ENCODE results near the gene HAT1.
A peak's percentile ranks its signal among the peaks of the same experiment; 100 is the strongest.
"Not testable (repeated sequence)": the region's sequence is repeated elsewhere in the genome, so short reads cannot be mapped to it uniquely, and the experiment has no call there.

The HAT1 gene

GRCh38 chr2:171972329-171972982, 50.2 kb downstream of the HAT1 start:
- no peak for DNase-seq (ENCODE audit: low spot score)

- DNase-seq (ENCODE audit: low spot score) = no peak
These were observed 56.8 kb downstream of the HAT1 start for GRCh38 chr2:171979103-171979502.

GRCh38 chr2:171983924-171984323, 61.7 kb downstream of the HAT1 start:
- DNase-seq (ENCODE audit: low spot score) = not testable (repeated sequence)

GRCh38 chr2:171985076-171985475, 62.8 kb downstream of the HAT1 start:
- no peak for DNase-seq (ENCODE audit: low spot score)

- no peak for DNase-seq (ENCODE audit: low spot score)
These were observed 64.5 kb downstream of the HAT1 start for GRCh38 chr2:171986778-171987177.

- no peak for DNase-seq (ENCODE audit: low spot score)
These were observed 68.8 kb downstream of the HAT1 start for GRCh38 chr2:171991027-171991426.

- DNase-seq (ENCODE audit: low spot score) = no peak
These were observed 73.3 kb downstream of the HAT1 start for GRCh38 chr2:171995586-171995985.

- no peak for DNase-seq (ENCODE audit: low spot score)
These were observed 73.8 kb downstream of the HAT1 start for GRCh38 chr2:171996021-171996420.

GRCh38 chr2:171997031-171997430, 74.8 kb downstream of the HAT1 start:
- not testable (repeated sequence) for DNase-seq (ENCODE audit: low spot score)

GRCh38 chr2:171999161-171999560, 76.9 kb downstream of the HAT1 start:
- no peak for DNase-seq (ENCODE audit: low spot score)

- DNase-seq (ENCODE audit: low spot score) = peak; percentile 92
These were observed 77.6 kb downstream of the HAT1 start, which contains the start of gene METAP1D for GRCh38 chr2:171999604-172000469. Gene METAP1D (plus strand): TSS chr2:171999953. CDS start chr2:171999970, 17 bp downstream.

- DNase-seq (ENCODE audit: low spot score) = no peak
These were observed 78.6 kb downstream of the HAT1 start for GRCh38 chr2:172000696-172001361.

GRCh38 chr2:172007372-172007771, 85.1 kb downstream of the HAT1 start:
- no peak for DNase-seq (ENCODE audit: low spot score)

- DNase-seq (ENCODE audit: low spot score) = no peak
These were observed 87.6 kb downstream of the HAT1 start for GRCh38 chr2:172009823-172010222.

- DNase-seq (ENCODE audit: low spot score) = peak; percentile 35
These were observed 89.7 kb downstream of the HAT1 start for GRCh38 chr2:172011812-172012575.

- no peak for DNase-seq (ENCODE audit: low spot score)
These were observed 90.6 kb downstream of the HAT1 start for GRCh38 chr2:172012677-172013391.

GRCh38 chr2:172013396-172013795, 91.1 kb downstream of the HAT1 start:
- no peak for DNase-seq (ENCODE audit: low spot score)

- DNase-seq (ENCODE audit: low spot score) = no peak
These were observed 99.0 kb downstream of the HAT1 start for GRCh38 chr2:172021074-172021931.

GRCh38 chr2:172021955-172022354, 99.7 kb downstream of the HAT1 start:
- no peak for DNase-seq (ENCODE audit: low spot score)

GRCh38 chr2:172031536-172031935, 109.3 kb downstream of the HAT1 start:
- no peak for DNase-seq (ENCODE audit: low spot score)
